HG03064 (cell line): ENCODE results near the gene ZNF608.

Experiments used
- ATAC-seq: cut with Tn5 transposase; IDR thresholded peaks from one replicate; pipeline ENCODE4 v1.9.1; 2021; ENCODE audit warnings: low read depth; ENCODE audit not compliant: unreplicated experiment

Gene ZNF608

DNA sequence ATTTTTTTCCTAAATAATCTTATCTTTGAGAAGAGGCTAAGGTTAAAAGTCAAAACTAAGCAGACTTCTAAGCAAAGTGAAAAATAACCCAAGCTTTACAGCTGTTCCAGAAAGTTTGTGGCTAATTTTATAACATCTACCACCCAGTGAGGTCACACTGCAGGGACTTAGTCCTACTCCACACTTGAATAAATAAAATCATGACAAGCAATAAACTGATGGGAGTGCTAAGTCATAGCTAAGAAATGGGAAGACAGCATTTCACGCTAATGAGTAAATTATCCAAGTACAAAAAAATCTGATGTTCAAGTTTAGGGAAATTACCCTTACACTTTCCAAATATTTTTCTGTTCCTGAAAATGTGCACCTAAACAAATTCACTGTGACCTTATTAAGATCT, 47.7 kb downstream of the ZNF608 start:
- no peak for ATAC-seq

- no peak for ATAC-seq
Observed at GRCh38 chr5:124697933-124698591, 48.4 kb downstream of the ZNF608 start.

- no peak for ATAC-seq
Observed at GRCh38 chr5:124697501-124697900, 48.9 kb downstream of the ZNF608 start.

DNA sequence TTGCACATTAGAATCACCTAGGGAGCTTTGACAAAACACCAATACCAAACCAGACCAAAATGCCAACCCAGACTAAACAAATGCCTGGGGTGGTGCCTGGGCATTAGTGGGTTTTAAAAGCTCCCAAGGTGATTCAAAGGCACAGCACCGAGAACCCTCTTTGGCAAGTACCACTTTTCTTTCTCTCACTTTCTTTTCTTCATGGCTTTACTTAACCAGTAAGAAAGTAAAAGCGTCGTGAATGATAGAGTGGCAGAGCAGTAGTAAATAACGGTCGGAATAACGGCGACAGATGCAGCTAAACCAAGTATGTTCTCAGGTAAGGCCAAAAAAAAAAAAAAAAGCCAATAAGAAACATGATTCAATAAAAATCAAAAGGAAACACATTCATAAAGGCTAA, 49.5 kb downstream of the ZNF608 start:
- ATAC-seq: no peak
